RCC 7860 (cell line): Measurements from ENCODE around the gene COL8A2.
A peak's percentile ranks its signal among the peaks of the same experiment; 100 is the strongest.
"Not testable (repeated sequence)": the region's sequence is repeated elsewhere in the genome, so short reads cannot be mapped to it uniquely, and the experiment has no call there.

ENCODE experiments used
- DNase-seq: peaks from one replicate; pipeline ENCODE4 v3.0.0-alpha.2; 2015; ENCODE audit warnings: low spot score
- FAIRE-seq: peaks from 2 replicates; lab custom pipeline; 2012; peaks lifted over from hg19 to GRCh38; lab: Jason Lieb, UNC

Gene COL8A2

GRCh38 chr1:36125129-36125991 is at the start of gene COL8A2:
Gene COL8A2 (minus strand): TSS chr1:36125222. CDS start chr1:36100242, 24,980 bp downstream.
- FAIRE-seq (no peak), DNase-seq (no peak)

- no peak for FAIRE-seq
These were observed 49.7 kb upstream of the COL8A2 start for GRCh38 chr1:36174713-36175112.

GRCh38 chr1:36172983-36173382 is 48.0 kb upstream of the COL8A2 start:
- FAIRE-seq (peak; percentile 47), DNase-seq (peak; percentile 78)

More at GRCh38 chr1:36174713-36175112, 49.7 kb upstream of the COL8A2 start:
- no peak for DNase-seq

- FAIRE-seq (no peak), DNase-seq (no peak)
These were observed 47.2 kb upstream of the COL8A2 start for GRCh38 chr1:36172017-36172747.

- FAIRE-seq, result no peak
These were observed 45.8 kb upstream of the COL8A2 start for GRCh38 chr1:36170643-36171412.

GRCh38 chr1:36168514-36168913 is 43.5 kb upstream of the COL8A2 start:
- no peak for FAIRE-seq

More at GRCh38 chr1:36170643-36171412, 45.8 kb upstream of the COL8A2 start:
- no peak for DNase-seq

GRCh38 chr1:36166938-36167905 is 42.2 kb upstream of the COL8A2 start:
- FAIRE-seq (peak; percentile 62), DNase-seq (peak; percentile 54)

More at GRCh38 chr1:36168514-36168913, 43.5 kb upstream of the COL8A2 start:
- DNase-seq, result no peak

GRCh38 chr1:36166136-36166535 is 41.1 kb upstream of the COL8A2 start:
- FAIRE-seq (no peak), DNase-seq (no peak)

- FAIRE-seq, result no peak
These were observed 40.1 kb upstream of the COL8A2 start for GRCh38 chr1:36165145-36165544.

GRCh38 chr1:36164361-36164760 is 39.3 kb upstream of the COL8A2 start:
- no peak for FAIRE-seq
- DNase-seq, result no peak

More at GRCh38 chr1:36165145-36165544, 40.1 kb upstream of the COL8A2 start:
- no peak for DNase-seq

- no peak for DNase-seq
- FAIRE-seq, result no peak
These were observed 38.4 kb upstream of the COL8A2 start for GRCh38 chr1:36163426-36163825.

- DNase-seq (no peak), FAIRE-seq (no peak)
These were observed 37.7 kb upstream of the COL8A2 start for GRCh38 chr1:36162680-36163239.

- DNase-seq, result peak; percentile 67
These were observed 36.9 kb upstream of the COL8A2 start for GRCh38 chr1:36161641-36162531.

GRCh38 chr1:36160949-36161485 is 36.0 kb upstream of the COL8A2 start:
- DNase-seq (peak; percentile 50), FAIRE-seq (no peak)

More at GRCh38 chr1:36161641-36162531, 36.9 kb upstream of the COL8A2 start:
- no peak for FAIRE-seq

GRCh38 chr1:36160388-36160948 is 35.4 kb upstream of the COL8A2 start:
- FAIRE-seq, result no peak
- DNase-seq, result no peak

- DNase-seq (no peak), FAIRE-seq (no peak)
These were observed 34.8 kb upstream of the COL8A2 start for GRCh38 chr1:36159614-36160387.

GRCh38 chr1:36158827-36159252 is 33.8 kb upstream of the COL8A2 start:
- not testable (repeated sequence) for DNase-seq, FAIRE-seq
